HG03025 (cell line): Measurements from ENCODE around the gene CIAO3.
"Not testable (repeated sequence)": the region's sequence is repeated elsewhere in the genome, so short reads cannot be mapped to it uniquely, and the experiment has no call there.

Experiments used
- ATAC-seq: cut with Tn5 transposase; IDR thresholded peaks from one replicate; pipeline ENCODE4 v1.9.1; 2021; ENCODE audit warnings: mild to moderate bottlenecking, moderate library complexity; ENCODE audit not compliant: unreplicated experiment, low FRiP score

The CIAO3 gene

GRCh38 chr16:700684-701584, 39.9 kb downstream of the CIAO3 start:
- ATAC-seq = no peak

- ATAC-seq = no peak
Measured at GRCh38 chr16:698911-699671, 41.7 kb downstream of the CIAO3 start.

DNA sequence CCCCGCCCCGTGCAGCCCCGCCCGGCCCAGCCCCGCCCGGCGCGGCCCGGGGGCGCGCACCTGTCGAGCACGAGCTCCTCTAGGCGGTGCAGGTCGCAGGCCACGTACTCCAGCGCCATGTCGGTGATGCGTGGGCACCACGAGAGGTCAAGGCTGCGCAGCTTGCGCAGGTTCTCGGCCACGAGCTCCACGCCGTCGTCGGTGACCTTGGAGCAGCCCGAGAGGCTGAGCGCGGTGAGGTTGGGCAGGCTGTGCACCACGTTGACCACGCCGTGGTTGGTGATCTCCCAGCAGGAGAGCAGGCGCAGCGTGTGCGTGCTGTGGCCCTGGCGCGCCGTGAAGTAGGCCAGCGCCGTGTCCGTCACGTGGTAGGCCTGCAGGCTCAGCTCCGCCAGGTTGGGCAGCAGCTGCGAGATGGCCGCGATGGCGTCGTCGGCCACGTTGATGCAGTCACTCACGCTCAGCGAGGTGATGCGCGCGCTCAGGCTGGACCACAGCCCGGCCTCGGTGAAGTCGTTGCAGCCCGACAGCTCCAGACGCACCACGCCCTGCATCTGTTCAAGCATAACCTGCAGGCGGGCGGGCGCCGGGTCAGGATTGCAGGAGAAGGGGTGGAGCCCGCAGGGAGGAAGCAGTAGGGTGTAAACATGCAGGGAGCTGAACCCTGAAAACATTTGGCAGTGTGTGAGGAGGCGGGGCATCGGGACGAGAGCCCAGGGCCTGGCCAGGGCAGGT, 45.3 kb downstream of the CIAO3 start:
- no peak for ATAC-seq

GRCh38 chr16:694863-695354, 45.9 kb downstream of the CIAO3 start:
- ATAC-seq = no peak

DNA sequence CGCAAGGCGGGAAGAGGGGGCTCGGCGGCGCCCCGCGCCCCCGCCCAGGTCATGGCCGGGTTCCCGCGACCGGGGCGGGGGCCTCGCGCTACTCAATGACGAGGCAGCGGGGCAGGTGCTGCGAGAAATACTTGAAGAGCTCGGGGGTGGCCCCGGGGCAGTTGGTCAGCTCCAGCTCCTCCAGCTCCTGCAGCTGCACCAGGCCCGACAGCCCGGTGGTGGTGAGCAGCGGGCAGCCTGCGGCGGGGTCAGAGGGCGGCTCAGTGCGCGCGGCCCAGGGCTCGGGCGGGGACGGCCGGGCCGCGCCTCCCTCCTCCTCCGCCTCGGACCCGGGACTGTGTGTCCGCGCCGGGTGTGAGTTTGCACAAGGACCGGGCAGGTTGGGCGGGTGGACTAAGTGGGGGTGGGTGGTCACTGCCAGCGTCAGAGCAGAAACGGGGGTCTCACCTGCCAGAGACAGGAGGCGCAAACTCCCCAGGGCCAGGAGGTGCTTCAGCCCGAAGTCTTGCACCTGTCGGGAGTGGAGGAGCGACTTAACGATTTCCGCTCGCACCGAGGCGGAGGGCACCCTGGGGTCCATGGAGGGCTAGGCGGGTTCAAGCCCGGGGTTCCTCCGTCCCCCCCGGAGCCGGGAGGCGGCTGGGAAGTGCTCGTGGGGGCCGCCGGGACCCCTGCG, 46.5 kb downstream of the CIAO3 start:
- ATAC-seq = no peak

GRCh38 chr16:693766-694165, 47.0 kb downstream of the CIAO3 start:
- no peak for ATAC-seq

GRCh38 chr16:693364-693763, 47.4 kb downstream of the CIAO3 start:
- ATAC-seq = no peak

DNA sequence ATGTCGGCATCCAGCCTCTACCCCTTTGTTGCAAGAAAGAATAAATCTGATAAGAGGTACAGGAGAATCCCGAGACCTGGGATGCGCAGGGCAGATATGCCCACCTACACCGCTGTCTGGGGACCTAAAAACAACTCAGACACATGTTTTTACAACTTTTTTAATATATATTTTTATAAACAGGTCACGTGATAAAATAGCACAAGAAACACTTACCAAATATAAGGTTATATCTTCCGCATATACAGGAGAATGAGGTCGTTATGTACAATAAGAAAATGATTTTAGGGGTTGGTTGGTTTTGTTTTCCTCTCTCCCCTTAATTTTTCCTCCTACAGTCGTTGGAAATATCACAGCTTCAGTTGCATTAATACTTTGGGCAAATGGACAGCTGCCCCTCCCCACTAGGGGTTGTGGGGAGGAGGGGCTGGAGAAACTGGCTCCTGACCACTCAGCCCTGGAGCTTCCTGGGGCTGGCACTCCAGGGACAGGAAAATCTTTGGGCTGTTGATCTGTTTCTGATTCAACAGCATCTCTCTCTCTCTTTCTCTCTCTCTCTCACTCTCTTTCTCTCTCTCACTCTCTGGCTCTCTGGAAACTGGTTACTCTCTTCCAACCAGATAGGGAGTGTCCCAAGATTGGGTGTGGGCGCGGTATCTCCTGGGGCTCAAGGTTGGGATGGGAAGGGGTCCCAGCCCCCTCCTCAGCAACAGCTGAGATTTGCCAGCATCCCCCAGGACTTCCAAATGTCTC, 48.3 kb downstream of the CIAO3 start:
- no peak for ATAC-seq

DNA sequence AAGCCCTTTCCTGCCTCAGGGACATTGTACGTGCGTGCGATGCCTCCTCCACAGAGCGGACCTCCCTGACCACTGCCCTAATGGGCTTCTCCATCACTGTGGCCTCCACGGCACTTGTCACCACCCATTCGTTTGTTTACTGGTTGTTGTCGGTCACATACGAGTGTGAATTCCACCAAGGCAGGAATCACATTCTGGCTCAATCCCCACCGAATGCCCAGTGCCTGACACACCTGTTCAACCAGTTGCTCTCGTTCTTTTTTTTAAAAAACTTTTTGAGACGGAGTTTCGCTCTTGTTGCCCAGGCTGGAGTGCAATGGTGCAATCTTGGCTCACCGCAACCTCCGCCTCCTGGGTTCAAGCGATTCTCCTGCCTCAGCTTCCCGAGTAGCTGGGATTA, 49.6 kb downstream of the CIAO3 start:
- not testable (repeated sequence) for ATAC-seq

GRCh38 chr16:689175-689897, 51.5 kb downstream of the CIAO3 start:
- ATAC-seq = no peak

DNA sequence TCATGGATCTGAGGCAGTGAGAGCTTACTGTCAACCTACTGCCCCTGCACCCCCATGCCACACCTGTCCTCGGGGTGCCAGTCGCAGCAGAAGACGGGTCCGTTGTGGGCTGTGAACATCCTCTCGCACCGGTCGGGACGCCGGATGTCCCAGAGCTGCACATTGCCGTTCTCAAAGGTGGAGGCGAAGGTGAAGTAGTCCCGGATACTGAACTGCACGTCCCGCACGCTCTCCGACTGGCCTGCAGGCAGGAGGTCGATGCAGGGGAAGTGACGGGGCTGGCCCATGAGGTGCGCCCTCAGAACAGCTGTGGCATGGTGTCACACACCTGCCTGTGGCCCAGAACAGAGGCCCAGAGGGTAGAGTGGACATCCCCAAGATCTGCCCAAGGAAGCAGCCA, 53.3 kb downstream of the CIAO3 start:
- no peak for ATAC-seq

DNA sequence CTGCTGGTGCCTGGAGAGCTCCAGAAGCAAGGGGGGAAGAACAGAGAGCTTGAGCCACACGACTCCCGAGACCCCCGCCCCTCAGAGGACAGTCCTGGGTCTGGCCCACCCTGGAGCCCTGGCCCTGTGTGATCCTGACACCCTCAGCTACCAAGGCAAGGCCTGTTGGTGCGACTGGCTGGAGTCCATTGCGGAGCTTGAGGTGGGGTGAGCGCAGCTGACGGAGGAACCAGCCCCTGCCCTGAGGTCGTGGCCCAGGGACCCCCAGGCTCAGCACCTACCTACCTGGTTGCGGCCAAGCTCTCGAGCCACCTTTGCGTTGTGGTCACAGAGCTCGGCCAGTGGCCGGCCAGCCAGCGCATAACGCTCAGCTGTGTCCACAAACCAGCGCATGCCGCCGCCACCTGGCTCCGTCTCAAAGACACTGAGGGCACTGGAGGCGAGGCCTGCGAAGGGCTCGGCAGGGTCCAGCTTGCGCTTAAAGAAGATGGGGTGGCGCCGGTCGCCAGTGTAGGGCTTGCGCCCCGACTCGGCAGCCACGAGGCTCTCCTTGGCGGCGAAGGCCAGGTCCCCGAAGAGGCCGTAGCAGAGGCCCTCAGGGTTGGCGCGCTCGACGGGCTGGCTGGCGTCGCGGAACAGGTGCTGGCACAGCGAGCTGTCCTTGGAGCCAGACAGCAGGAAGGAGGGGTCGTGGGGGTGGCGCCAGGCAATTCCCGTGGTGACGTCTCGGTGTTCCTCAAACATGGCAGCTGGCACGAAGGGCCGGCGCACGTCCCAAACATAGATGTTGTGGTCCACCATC, 54.1 kb downstream of the CIAO3 start:
- no peak for ATAC-seq

GRCh38 chr16:685967-686366, 54.8 kb downstream of the CIAO3 start:
- ATAC-seq = no peak

DNA sequence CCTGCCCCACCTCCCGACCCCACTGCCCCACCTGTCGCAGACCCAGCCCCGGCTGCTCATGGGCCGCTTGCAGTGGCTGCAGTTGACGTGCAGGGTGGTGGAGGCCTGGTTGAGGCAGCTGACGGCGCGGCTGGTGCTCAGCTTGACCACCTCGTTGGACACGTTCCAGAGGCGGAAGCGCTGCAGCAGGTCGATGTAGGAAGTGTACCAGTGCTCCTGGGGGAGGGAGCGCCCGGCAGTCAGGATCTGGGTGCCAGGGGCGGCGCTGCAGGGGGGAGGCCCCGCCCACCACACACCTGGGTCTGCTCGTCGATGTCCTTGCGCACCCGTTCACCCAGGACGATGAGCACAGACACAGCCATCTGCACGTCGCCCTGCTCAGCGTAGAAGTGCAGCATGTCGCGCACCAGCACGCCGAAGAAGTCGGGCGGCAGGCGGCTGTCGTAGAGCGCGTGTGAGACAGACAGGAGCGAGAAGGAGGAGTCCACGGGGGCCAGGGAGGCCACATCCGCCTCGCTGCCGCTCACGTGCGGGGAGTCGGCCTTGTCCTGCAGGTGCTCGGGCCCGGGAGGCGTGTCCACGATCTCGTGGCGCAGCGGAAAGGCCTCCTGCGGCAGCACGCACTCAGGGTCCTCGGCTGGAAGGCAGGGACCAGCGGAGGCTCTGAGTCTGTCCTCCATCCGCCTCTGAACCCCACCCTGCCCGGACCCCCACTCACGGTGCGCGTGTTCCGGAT, 55.7 kb downstream of the CIAO3 start:
- no peak for ATAC-seq

- ATAC-seq = peak; percentile 50
Measured at GRCh38 chr16:684071-684794, 56.6 kb downstream of the CIAO3 start, which contains the start of gene JMJD8. TSS of gene JMJD8 (minus strand) at chr16:684334. CDS start at chr16:684319, 15 bp downstream.

DNA sequence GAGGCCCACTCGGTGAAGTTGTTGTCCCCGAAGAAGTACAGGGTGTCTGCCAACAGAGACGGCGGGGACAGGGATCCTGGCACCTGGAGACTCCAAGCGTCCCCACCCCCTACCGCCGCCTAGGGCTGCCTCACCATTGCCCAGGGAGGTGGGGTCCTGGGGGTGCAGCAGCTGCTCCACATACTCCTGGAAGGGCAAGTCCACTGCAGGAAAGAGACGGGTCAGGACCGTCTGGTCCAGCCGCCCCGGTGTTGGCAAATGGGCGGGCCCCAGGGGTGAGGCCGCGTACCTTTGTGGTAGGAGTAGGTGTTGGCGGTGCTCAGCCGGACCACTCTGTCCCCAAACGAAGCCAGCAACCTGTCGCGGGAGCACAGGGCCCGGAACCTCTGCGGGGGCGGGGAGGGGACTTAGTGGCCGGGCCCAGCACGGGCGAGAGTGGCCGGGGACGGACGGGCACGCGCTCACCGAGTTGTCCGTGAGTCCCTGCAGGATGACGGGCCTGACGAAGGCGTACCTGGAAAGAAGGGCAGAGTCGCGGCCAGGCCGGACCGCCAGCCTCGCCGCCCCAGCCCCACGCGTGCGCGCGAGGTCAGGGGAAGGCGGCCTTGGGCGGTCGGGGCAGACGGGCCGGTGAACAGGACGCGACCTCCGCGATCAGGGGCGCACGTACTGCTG, 57.3 kb downstream of the CIAO3 start:
- no peak for ATAC-seq
